ENCODE data around the gene BICRA.

GRCh38 chr19:47650700-47651099 is 41.8 kb downstream of the BICRA start:
- no peak for TF ChIP-seq CTCF (conservative IDR thresholded peaks at IDR 0.05; ENCODE audit: low read depth, low read length)
- no peak for TF ChIP-seq EZH2 (IDR thresholded peaks at IDR 0.05; ENCODE audit: borderline replicate concordance, low read depth, low read length, poor library complexity, severe bottlenecking)
